ENCODE measurements around the gene CCDC148.

GRCh38 chr2:158504088-158504487, 47.5 kb upstream of the CCDC148 start:
- no peak for TF ChIP-seq CTCF (IDR thresholded peaks at IDR 0.05)
- TF ChIP-seq POLR2A (IDR thresholded peaks at IDR 0.05), result no peak

Measured in testis (tissue), 2 donors.